Smooth muscle cell (in vitro differentiated cells): ENCODE results near the gene MROH2B. TPM values are rescaled to one million over a fixed set of nuclear protein-coding genes. Genes with fewer than 3 reads are reported as not detected.

ENCODE experiments used
- DNase-seq: peaks from one replicate; lab custom pipeline; 2025; ENCODE audit not compliant: unreplicated experiment; lab: John Stamatoyannopoulos, UW
- H2AFZ ChIP-seq: fragments of 200-600 bp; sonication (generic); 2 replicates; pipeline ENCODE4 v1.6.0; 2016; ENCODE audit warnings: antibody characterized with exemption, low read depth, mild to moderate bottlenecking
- H3F3A ChIP-seq: fragments of 200-600 bp; sonication (generic); 2 replicates; pipeline ENCODE4 v1.6.0; 2017; ENCODE audit warnings: antibody characterized with exemption, low read depth
- H3K27ac ChIP-seq: fragments of 200-600 bp; sonication (generic); 2 replicates; pipeline ENCODE4 v1.5.1; 2016; ENCODE audit warnings: low read depth, mild to moderate bottlenecking
- H3K27me3 ChIP-seq: fragments of 200-600 bp; sonication (generic); 2 replicates; pipeline ENCODE4 v1.6.1; 2016; ENCODE audit warnings: low read depth, mild to moderate bottlenecking
- H3K36me3 ChIP-seq: fragments of 200-600 bp; sonication (generic); 2 replicates; pipeline ENCODE4 v1.5.1; 2016; ENCODE audit warnings: low read depth
- H3K4me1 ChIP-seq: fragments of 200-600 bp; sonication (generic); 2 replicates; pipeline ENCODE4 v1.5.1; 2016; ENCODE audit warnings: low read depth
- H3K4me2 ChIP-seq: fragments of 200-600 bp; sonication (generic); 2 replicates; pipeline ENCODE4 v1.6.0; 2016; ENCODE audit warnings: mild to moderate bottlenecking
- H3K4me3 ChIP-seq: fragments of 200-600 bp; sonication (generic); 2 replicates; pipeline ENCODE4 v1.5.1; 2016; ENCODE audit warnings: mild to moderate bottlenecking
- H3K79me2 ChIP-seq: fragments of 200-600 bp; sonication (generic); 2 replicates; pipeline ENCODE4 v1.6.0; 2016; ENCODE audit warnings: low read depth, mild to moderate bottlenecking
- H3K9ac ChIP-seq: fragments of 200-600 bp; sonication (generic); 2 replicates; pipeline ENCODE4 v1.6.0; 2016; ENCODE audit warnings: low read depth
- H3K9me3 ChIP-seq: fragments of 200-600 bp; sonication (generic); replicated peaks from 2 replicates; pipeline ENCODE4 v1.5.1; 2016; ENCODE audit warnings: low read depth
- H4K20me1 ChIP-seq: fragments of 200-600 bp; sonication (generic); 2 replicates; pipeline ENCODE4 v1.6.0; 2016; ENCODE audit warnings: low read depth
- CTCF ChIP-seq: fragments of 200-600 bp; sonication (generic); IDR thresholded peaks from 2 replicates; pipeline ENCODE4 v1.5.1; 2017; ENCODE audit warnings: borderline replicate concordance, mild to moderate bottlenecking, antibody characterized with exemption; ENCODE audit not compliant: insufficient read depth, poor library complexity, severe bottlenecking
- WGBS: methylation state at CpG from one replicate; pipeline ENCODE4 v1.1.7; 2016; ENCODE audit warnings: low lambda C conversion rate; 5-methylcytosine and 5-hydroxymethylcytosine counted together
- polyA plus RNA-seq: library from polyadenylated mRNA; unstranded; fragments of >200 nt; fragmentation: Nextera tagmentation; extraction: Ambion mirVana; gene quantifications from 2 replicates; pipeline ENCODE4 v1.2.1, GENCODE V29; 2016
- total RNA-seq: library from RNA; depleted of rRNA; stranded (reverse); fragments of >200 nt; gene quantifications from 2 replicates; pipeline ENCODE4 v1.2.3, GENCODE V29; 2014

The MROH2B gene
- total and polyA plus RNA-seq, 2 experiments from 2014 or later, result not detected

- no peak overlapping the region for H3K4me3 ChIP-seq
- WGBS, result 81% methylated on average over 7 of the region's 7 CpGs
- no peaks in the 10 kb centered on the region for H3K79me2 ChIP-seq
- no peak for TF ChIP-seq CTCF
- no peak overlapping the region for H3K9ac ChIP-seq
- no peaks in the 10 kb centered on the region for H3K4me1 ChIP-seq
- no peak overlapping the region for H3K27ac ChIP-seq
- H3K9me3 ChIP-seq, result no peaks in the 10 kb centered on the region
- H4K20me1 ChIP-seq, result no peaks in the 10 kb centered on the region
- H3K27me3 ChIP-seq, result no peaks in the 10 kb centered on the region
- no peak for DNase-seq
- H2AFZ ChIP-seq, result no peak overlapping the region
- no peak overlapping the region for H3K4me2 ChIP-seq
- no peaks in the 10 kb centered on the region for H3F3A ChIP-seq
- no peaks in the 10 kb centered on the region for H3K36me3 ChIP-seq
Measured at GRCh38 chr5:41083306-41083705, 12.2 kb upstream of the MROH2B start.

GRCh38 chr5:41071975-41072374 is 833 bp upstream of the MROH2B start:
- DNase-seq, result no peak
- Histone ChIP-seq H3K36me3 (no peaks in the 10 kb centered on the region), H3K9me3 (no peaks in the 10 kb centered on the region), H3K4me1 (no peaks in the 10 kb centered on the region), H3F3A (no peaks in the 10 kb centered on the region), H3K9ac (no peak overlapping the region), H3K4me3 (no peak overlapping the region), H3K4me2 (no peak overlapping the region), H4K20me1 (no peaks in the 10 kb centered on the region), H3K27me3 (no peaks in the 10 kb centered on the region), H2AFZ (no peak overlapping the region), H3K79me2 (no peaks in the 10 kb centered on the region), H3K27ac (no peak overlapping the region)
- WGBS, result 82% methylated on average over 2 of the region's 2 CpGs
- no peak for TF ChIP-seq CTCF

GRCh38 chr5:41067714-41068568 is 3.2 kb downstream of the MROH2B start:
- H3K27me3 ChIP-seq, result peaks cover 6% of the 10 kb centered on the region
- 77% methylated on average over 2 of the region's 2 CpGs for WGBS
- no peaks in the 10 kb centered on the region for H4K20me1 ChIP-seq
- no peaks in the 10 kb centered on the region for H3F3A ChIP-seq
- no peak overlapping the region for H3K9ac ChIP-seq
- no peaks in the 10 kb centered on the region for H3K36me3 ChIP-seq
- H3K79me2 ChIP-seq, result no peaks in the 10 kb centered on the region
- no peaks in the 10 kb centered on the region for H3K4me1 ChIP-seq
- no peak overlapping the region for H2AFZ ChIP-seq
- no peaks in the 10 kb centered on the region for H3K9me3 ChIP-seq
- H3K4me3 ChIP-seq, result no peak overlapping the region
- H3K27ac ChIP-seq, result no peak overlapping the region
- no peak for DNase-seq
- H3K4me2 ChIP-seq, result no peak overlapping the region
- no peak for TF ChIP-seq CTCF
